ENCODE measurements around the gene ZNF618.
"Not testable (repeated sequence)": the region's sequence is repeated elsewhere in the genome, so short reads cannot be mapped to it uniquely, and the experiment has no call there.

ZNF618 gene

DNA sequence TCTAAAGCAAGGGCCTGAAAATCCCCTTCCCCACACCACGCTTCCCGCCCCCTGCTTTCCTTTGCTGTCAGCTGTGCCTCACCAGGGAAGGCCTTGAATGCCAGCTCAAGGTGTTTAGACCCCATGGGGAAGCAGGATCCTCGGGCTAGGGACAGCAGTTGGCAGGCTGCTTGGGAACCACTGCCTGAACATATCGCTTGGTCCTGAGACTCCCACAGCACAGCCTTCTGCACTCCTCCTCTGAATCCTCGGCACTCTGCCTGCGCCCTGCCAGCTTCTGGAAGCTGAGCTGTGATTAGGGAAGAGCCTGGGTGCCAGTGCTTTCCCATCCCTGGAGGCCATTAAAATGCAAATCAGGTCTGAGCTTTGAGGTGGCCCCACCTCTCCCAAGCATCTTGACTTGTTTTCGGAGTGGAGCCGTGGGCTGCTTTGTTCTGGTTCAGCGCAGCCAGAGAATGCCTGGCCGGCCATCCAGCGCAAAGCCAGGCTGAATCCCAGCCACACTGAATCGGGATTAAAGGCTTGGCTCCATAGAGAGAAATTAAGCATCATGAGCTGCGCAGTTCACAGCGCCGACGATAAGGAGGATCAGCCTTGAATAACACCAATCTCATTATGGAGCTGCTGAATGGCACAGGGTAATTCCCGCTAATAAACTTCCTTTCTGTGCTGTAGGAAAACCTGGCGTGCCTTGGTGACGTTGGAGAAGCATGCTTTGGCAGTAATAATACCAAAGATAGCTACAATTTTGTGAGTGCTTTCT lies 162.0 kb downstream of the ZNF618 start:
- no peak for DNase-seq (ENCODE audit: low read depth, low spot score)

- DNase-seq (ENCODE audit: low read depth, low spot score) = no peak
Observed at GRCh38 chr9:114038724-114039313, 162.7 kb downstream of the ZNF618 start.

- no peak for DNase-seq (ENCODE audit: low read depth, low spot score)
Observed at GRCh38 chr9:114039484-114039883, 163.4 kb downstream of the ZNF618 start.

DNA sequence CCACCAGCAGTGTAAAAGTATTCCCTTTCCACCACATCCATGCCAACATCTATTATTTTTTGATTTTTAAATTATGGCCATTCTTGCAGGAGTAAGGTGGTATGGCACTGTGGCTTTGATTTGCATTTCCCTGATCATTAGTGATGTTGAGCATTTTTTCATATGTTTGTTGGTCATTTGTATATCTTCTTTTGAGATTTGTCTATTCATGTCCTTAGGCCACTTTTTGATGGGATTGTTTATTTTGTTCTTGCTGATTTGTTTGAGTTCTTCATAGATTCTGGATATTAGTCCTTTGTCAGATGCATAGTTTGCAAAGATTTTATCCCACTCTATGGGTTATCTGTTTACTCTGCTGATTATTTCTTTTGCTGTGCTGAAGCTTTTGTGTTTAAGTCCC lies 167.6 kb downstream of the ZNF618 start:
- DNase-seq (ENCODE audit: low read depth, low spot score) = not testable (repeated sequence)

DNA sequence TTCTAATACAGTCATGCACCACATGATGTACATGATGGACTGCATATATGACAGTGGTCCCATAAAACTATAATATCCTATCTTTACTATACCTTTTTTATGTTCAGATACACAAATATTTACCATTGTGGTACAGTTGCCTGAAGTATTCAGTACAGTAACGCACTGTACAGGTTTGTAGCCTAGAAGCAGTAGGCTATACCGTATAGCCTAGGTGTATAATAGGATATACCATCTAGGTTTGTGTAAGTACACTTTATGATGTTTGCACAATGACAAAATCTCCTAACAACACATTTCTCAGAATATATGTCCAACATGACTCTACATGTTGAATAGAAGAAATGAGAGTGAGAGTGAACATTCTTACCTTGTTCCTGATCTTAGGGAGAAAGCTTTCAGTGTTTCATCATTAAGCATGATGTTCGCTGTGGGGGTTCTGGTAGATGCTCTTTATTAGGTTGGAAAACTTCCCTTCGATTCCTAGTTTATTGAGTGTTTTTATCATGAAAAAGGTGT lies 170.2 kb downstream of the ZNF618 start:
- DNase-seq (ENCODE audit: low read depth, low spot score) = no peak

GRCh38 chr9:114046875-114047274 lies 170.8 kb downstream of the ZNF618 start:
- DNase-seq (ENCODE audit: low read depth, low spot score) = no peak

GRCh38 chr9:114047717-114048116 lies 171.6 kb downstream of the ZNF618 start:
- no peak for DNase-seq (ENCODE audit: low read depth, low spot score)

DNA sequence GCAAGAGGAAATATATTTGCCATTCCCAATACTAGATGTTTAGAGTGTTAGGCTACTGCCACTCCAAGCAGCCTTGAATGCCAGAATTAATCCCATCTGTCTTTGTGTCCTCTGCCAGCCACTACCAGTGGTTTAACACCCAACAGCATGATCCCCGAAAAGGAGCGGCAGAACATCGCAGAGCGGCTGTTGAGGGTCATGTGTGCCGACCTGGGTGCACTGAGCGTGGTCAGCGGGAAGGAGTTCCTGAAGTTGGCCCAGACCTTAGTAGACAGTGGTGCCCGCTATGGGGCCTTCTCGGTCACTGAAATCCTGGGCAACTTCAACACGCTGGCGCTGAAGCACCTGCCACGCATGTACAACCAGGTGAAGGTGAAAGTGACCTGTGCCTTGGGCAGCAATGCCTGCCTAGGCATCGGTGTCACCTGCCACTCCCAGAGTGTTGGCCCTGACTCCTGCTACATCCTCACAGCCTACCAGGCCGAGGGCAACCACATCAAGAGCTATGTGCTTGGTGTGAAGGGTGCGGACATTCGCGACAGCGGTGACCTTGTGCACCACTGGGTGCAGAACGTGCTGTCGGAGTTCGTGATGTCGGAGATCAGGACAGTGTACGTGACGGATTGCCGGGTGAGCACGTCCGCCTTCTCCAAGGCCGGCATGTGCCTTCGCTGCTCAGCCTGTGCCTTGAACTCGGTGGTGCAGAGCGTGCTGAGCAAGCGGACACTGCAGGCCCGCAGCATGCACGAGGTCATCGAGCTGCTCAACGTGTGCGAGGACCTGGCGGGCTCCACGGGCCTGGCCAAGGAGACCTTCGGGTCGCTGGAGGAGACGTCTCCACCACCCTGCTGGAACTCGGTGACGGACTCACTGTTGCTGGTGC lies 172.7 kb downstream of the ZNF618 start:
- no peak for DNase-seq (ENCODE audit: low read depth, low spot score)

- DNase-seq (ENCODE audit: low read depth, low spot score) = no peak
Observed at GRCh38 chr9:114049441-114050225, 173.5 kb downstream of the ZNF618 start.

- DNase-seq (ENCODE audit: low read depth, low spot score) = no peak
Observed at GRCh38 chr9:114050226-114050568, 174.1 kb downstream of the ZNF618 start.

GRCh38 chr9:114050646-114051045 lies 174.5 kb downstream of the ZNF618 start:
- no peak for DNase-seq (ENCODE audit: low read depth, low spot score)

DNA sequence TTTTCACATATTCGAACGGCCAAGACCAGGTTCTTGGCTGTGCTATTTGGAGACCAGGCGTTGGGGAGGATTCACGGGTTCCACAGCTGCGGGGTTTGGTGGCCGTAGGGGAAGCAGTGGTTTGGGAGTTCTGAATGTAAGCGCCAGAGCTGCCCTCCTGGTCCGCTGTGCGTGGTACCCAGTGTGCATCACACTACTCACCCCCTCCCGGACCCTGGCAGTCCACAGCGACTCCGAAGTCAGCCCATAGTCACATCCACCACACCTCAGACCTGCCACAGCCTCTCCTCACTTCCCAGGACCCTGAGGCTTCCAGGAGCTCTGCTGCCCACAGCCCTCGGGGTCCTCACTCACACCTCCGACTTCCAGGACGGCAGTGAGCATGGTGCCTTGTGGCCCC lies 175.2 kb downstream of the ZNF618 start:
- no peak for DNase-seq (ENCODE audit: low read depth, low spot score)

DNA sequence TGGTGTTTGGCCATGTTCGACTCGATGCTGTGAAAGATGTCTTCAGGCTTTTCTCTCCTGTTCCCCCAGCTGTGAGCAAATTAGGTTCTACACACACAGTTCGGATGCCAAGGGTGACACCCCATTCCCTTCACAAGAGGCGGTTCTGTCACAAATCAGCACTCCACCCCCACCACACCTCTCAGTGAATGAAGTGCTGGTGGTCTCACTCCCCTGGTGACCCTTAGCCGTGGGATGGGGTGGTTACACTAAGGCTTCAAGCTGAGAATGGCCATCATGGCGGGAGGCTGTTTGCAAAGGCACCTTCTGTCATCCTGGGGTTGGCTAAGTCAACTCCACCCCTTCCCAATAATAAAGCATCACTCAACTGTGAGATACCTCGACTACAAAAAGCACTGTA lies 175.6 kb downstream of the ZNF618 start:
- DNase-seq (ENCODE audit: low read depth, low spot score) = no peak

DNA sequence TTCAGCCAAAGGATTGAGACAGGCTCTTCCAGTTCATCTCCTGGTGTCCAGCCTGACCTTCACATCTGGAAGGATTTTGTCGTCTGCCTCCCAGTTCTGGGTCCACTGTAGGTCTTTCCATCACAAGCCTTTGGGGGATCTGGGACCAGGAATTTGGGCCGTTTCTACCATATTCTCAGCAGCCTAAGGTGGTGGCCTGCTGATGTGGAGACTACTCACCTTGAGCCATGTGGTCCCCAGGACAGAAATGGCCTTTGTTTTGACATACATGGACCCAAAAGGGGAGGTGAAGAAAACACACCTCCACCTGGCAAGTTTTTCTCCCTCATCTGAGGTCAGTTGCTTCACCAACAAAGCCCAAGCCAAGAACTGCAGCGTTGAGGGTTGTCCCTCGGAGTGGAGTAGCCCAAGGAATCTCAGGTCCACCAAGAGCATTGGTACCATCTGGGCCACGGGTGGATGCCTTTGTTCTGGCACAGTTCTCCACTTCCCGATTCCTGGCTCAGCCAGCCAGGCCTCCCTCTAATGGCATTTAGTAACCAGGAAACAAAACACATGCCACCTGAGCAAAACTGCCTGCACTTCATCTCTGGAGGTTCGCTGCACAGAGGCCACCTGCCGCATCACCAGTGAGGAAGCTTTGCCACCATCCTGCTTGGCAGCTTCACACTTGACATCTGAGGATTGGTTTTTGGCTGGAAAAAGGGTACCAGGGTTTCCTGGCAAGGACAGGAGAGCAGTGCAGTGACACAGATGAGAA lies 177.3 kb downstream of the ZNF618 start:
- no peak for DNase-seq (ENCODE audit: low read depth, low spot score)

- DNase-seq (ENCODE audit: low read depth, low spot score) = no peak
Observed at GRCh38 chr9:114054191-114054690, 178.1 kb downstream of the ZNF618 start.

DNA sequence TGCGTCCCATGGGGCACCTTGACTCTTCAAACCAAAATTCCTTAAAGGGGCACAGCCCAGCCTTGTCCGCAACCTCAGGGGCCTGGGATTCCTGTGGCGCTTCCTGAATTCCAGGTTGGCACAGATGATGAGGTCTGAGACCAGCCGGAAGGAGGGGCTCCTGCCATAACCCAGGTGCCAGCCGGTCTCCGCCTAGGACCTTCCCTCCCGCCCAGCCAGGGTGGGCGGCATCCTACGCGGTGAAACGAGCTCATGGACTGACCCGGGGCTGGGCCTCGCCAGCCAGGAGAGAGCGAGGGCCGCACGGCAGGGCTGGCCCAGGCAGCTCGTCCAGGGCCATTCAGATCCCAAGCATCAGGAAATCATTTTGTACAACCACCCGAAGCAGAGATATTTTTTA lies 179.0 kb downstream of the ZNF618 start:
- DNase-seq (ENCODE audit: low read depth, low spot score) = no peak

GRCh38 chr9:114055894-114056293 lies 179.8 kb downstream of the ZNF618 start:
- no peak for DNase-seq (ENCODE audit: low read depth, low spot score)

GRCh38 chr9:114056527-114056926 lies 180.4 kb downstream of the ZNF618 start:
- no peak for DNase-seq (ENCODE audit: low read depth, low spot score)

DNA sequence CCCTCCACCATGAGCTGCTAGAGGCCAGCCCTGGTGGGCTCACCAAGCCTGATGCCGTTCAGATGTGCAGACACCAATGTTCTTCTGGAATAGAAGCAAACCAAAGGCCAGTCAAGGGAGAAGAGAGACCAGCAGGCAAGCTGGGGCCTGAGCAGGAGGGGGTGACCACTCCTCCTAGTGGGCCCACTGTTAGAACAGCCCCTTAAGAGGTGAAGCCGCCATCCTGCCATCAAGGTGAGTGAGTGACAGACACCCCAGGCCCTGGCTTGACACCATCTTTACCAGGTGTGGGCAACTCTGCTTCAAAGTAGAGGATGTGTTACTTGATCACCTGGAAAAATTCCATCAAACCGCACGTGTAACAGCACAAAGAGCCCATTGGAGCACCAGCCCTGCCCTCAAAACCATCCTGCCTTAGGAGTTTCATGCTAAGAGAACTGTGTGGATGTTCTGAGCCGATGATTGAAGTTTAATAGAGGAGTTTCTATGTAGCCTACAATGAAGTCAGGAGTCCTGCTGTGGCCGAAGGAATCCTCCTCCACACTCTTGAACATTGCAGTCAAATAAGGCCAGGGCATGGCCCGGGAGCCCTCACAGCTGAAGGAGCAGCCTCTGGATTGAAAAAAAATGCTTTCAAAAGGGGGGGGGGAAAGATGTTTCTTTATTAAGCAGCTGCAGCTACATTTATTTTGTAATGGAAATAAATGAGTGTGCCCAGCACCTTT lies 181.2 kb downstream of the ZNF618 start:
- DNase-seq (ENCODE audit: low read depth, low spot score) = no peak

DNA sequence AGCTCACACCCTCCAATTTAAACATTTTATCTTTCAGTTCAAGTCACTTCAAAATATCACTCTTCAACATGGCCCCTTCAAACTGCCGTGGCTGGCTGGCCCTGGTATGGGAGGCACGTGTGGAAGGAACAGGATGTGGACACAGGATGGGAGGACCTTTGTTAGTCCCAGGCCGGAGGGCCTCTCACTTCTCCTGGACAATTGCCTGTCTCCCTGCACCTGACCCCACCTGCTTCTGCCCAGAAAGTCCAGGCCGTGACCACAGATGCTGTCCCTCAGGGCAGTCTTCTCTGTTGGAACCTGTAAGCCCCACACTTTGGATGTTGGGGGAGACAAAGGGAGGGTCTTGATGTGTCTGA lies 182.6 kb downstream of the ZNF618 start:
- DNase-seq (ENCODE audit: low read depth, low spot score) = no peak

Data from smooth muscle cell of the brain vasculature (primary cell).